ENCODE data around the gene SETBP1. TPM values are rescaled to one million over a fixed set of nuclear protein-coding genes. Genes with fewer than 3 reads are reported as not detected.

Gene SETBP1
- total RNA-seq, 1 experiment from 2014 or later: 0.23 TPM

- no TSS peak for BruUV-seq (replicated peaks)
- Histone ChIP-seq H3K4me3 (ENCODE audit: low read depth in 2 of 2, low read length in 2 of 2) (no peak overlapping the region), H3K27me3 (ENCODE audit: control insufficient read depth, insufficient read depth, low read length) (no peaks in the 10 kb centered on the region), H3K4me1 (ENCODE audit: control insufficient read depth, insufficient read depth, low read length) (no peaks in the 10 kb centered on the region), H3K27ac (ENCODE audit: low read length) (no peak overlapping the region), H3K36me3 (ENCODE audit: control insufficient read depth, insufficient read depth, low read length) (no peaks in the 10 kb centered on the region), H3K9me3 (ENCODE audit: control insufficient read depth, insufficient read depth, low read depth, low read length) (no peaks in the 10 kb centered on the region)
- TF ChIP-seq POLR2AphosphoS5 (IDR thresholded peaks at IDR 0.05; ENCODE audit: low read depth, low read length) (no peak), SIN3A (IDR thresholded peaks at IDR 0.05; ENCODE audit: borderline replicate concordance, insufficient read depth, low read depth, low read length) (no peak), TCF7L2 (IDR thresholded peaks at IDR 0.05; ENCODE audit: low read depth, low read length) (no peak)
- TF ChIP-seq, protein P1, sequence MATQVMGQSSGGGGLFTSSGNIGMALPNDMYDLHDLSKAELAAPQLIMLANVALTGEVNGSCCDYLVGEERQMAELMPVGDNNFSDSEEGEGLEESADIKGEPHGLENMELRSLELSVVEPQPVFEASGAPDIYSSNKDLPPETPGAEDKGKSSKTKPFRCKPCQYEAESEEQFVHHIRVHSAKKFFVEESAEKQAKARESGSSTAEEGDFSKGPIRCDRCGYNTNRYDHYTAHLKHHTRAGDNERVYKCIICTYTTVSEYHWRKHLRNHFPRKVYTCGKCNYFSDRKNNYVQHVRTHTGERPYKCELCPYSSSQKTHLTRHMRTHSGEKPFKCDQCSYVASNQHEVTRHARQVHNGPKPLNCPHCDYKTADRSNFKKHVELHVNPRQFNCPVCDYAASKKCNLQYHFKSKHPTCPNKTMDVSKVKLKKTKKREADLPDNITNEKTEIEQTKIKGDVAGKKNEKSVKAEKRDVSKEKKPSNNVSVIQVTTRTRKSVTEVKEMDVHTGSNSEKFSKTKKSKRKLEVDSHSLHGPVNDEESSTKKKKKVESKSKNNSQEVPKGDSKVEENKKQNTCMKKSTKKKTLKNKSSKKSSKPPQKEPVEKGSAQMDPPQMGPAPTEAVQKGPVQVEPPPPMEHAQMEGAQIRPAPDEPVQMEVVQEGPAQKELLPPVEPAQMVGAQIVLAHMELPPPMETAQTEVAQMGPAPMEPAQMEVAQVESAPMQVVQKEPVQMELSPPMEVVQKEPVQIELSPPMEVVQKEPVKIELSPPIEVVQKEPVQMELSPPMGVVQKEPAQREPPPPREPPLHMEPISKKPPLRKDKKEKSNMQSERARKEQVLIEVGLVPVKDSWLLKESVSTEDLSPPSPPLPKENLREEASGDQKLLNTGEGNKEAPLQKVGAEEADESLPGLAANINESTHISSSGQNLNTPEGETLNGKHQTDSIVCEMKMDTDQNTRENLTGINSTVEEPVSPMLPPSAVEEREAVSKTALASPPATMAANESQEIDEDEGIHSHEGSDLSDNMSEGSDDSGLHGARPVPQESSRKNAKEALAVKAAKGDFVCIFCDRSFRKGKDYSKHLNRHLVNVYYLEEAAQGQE (IDR thresholded peaks at IDR 0.05; ENCODE audit: insufficient read depth in 1 of 2, low read depth in 2 of 2, low read length in 1 of 2): no peak
- TF ChIP-seq, protein P2, sequence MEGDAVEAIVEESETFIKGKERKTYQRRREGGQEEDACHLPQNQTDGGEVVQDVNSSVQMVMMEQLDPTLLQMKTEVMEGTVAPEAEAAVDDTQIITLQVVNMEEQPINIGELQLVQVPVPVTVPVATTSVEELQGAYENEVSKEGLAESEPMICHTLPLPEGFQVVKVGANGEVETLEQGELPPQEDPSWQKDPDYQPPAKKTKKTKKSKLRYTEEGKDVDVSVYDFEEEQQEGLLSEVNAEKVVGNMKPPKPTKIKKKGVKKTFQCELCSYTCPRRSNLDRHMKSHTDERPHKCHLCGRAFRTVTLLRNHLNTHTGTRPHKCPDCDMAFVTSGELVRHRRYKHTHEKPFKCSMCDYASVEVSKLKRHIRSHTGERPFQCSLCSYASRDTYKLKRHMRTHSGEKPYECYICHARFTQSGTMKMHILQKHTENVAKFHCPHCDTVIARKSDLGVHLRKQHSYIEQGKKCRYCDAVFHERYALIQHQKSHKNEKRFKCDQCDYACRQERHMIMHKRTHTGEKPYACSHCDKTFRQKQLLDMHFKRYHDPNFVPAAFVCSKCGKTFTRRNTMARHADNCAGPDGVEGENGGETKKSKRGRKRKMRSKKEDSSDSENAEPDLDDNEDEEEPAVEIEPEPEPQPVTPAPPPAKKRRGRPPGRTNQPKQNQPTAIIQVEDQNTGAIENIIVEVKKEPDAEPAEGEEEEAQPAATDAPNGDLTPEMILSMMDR (IDR thresholded peaks at IDR 0.05): no peak
- intact Hi-C loops (cut with micrococcal nuclease; ENCODE audit: unreplicated experiment): no loop called here
- CTCF ChIA-PET: no interaction called here
- DNase-seq (ENCODE audit: low read depth, low spot score): no peak
- in situ Hi-C loops (cut with HindIII; ENCODE audit: low pct_unique_long_range_greater_than_20kb, low sequenced_read_pairs): no loop called here
- no peak for ATAC-seq
- POLR2A ChIA-PET: no interaction called here
Measured at GRCh38 chr18:44934901-44935300, 254.2 kb downstream of the SETBP1 start.

DNA sequence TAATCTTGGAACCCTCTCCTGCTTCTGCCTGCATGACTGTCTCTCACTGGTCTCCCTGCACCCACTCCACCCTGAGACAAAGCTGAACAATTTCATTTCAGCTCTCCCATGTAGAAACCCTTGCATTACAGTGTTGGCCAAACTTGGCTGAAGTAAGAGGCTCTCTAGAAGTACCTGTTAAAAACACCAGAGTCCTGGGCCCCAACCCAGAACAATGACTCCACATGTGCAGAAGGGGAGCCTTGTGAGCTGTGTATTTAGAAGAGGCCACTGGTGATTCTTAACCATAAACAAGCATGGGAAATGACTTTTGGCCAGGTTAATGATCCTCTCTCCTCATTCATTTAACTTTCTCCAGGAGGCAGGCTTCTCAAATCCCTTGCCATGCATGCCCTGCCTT lies 254.8 kb downstream of the SETBP1 start:
- CTCF ChIA-PET: no interaction called here
- TF ChIP-seq, protein P2 (IDR thresholded peaks at IDR 0.05): no peak
- TF ChIP-seq POLR2AphosphoS5 (IDR thresholded peaks at IDR 0.05; ENCODE audit: low read depth, low read length): no peak
- TF ChIP-seq TCF7L2 (IDR thresholded peaks at IDR 0.05; ENCODE audit: low read depth, low read length): no peak
- TF ChIP-seq SIN3A (IDR thresholded peaks at IDR 0.05; ENCODE audit: borderline replicate concordance, insufficient read depth, low read depth, low read length): no peak
- TF ChIP-seq, protein P1 (IDR thresholded peaks at IDR 0.05; ENCODE audit: insufficient read depth in 1 of 2, low read depth in 2 of 2, low read length in 1 of 2): no peak

More for the DNA sequence above, 254.8 kb downstream of the SETBP1 start:
- H3K27ac ChIP-seq (ENCODE audit: low read length): no peak overlapping the region
- no peaks in the 10 kb centered on the region for H3K4me1 ChIP-seq (ENCODE audit: control insufficient read depth, insufficient read depth, low read length)
- no peaks in the 10 kb centered on the region for H3K9me3 ChIP-seq (ENCODE audit: control insufficient read depth, insufficient read depth, low read depth, low read length)
- no peaks in the 10 kb centered on the region for H3K27me3 ChIP-seq (ENCODE audit: control insufficient read depth, insufficient read depth, low read length)
- in situ Hi-C loops (cut with HindIII; ENCODE audit: low pct_unique_long_range_greater_than_20kb, low sequenced_read_pairs): no loop called here
- H3K36me3 ChIP-seq (ENCODE audit: control insufficient read depth, insufficient read depth, low read length): no peaks in the 10 kb centered on the region
- BruUV-seq (replicated peaks): no TSS peak
- DNase-seq (ENCODE audit: low read depth, low spot score) (no peak), ATAC-seq (no peak)
- no peak overlapping the region for H3K4me3 ChIP-seq (ENCODE audit: low read depth in 2 of 2, low read length in 2 of 2)
- POLR2A ChIA-PET: no interaction called here
- intact Hi-C loops (cut with micrococcal nuclease; ENCODE audit: unreplicated experiment): no loop called here
